DND-41 (cell line): ENCODE measurements around the gene GRK1.

Source experiments
- ATAC-seq: fragments of 200-7000 bp; cut with Tn5 transposase; 3 replicates; pipeline ENCODE4 v1.9.1; 2021; ENCODE audit warnings: low read depth; ENCODE audit not compliant: insufficient read depth
- DNase-seq: peaks from one replicate; pipeline ENCODE4 v3.0.0-alpha.2; 2020
- H2AFZ ChIP-seq: 2 replicates; pipeline ENCODE4 v1.6.0; 2012; ENCODE audit warnings: low read depth, low read length
- H3K27ac ChIP-seq: 2 replicates; pipeline ENCODE4 v1.5.1; 2012; ENCODE audit warnings: low read length, inconsistent platforms
- H3K27me3 ChIP-seq: fragments of 200-600 bp; sonication (generic); 2 replicates; pipeline ENCODE4 v1.6.0; 2012; ENCODE audit warnings: low read length, mild to moderate bottlenecking, inconsistent platforms; ENCODE audit not compliant: insufficient read depth, poor library complexity
- H3K36me3 ChIP-seq: 2 replicates; pipeline ENCODE4 v1.5.1; 2012; ENCODE audit warnings: low read length, inconsistent platforms; ENCODE audit not compliant: insufficient read depth
- H3K4me1 ChIP-seq: 2 replicates; pipeline ENCODE4 v1.5.1; 2012; ENCODE audit warnings: mild to moderate bottlenecking, low read length; ENCODE audit not compliant: insufficient read depth
- H3K4me2 ChIP-seq: 2 replicates; pipeline ENCODE4 v1.6.0; 2012; ENCODE audit warnings: mild to moderate bottlenecking, moderate library complexity, low read length, inconsistent platforms; ENCODE audit not compliant: insufficient read depth
- H3K4me3 ChIP-seq, 2 experiments: fragments of 200-600 bp in 1 of 2; shearing (Covaris generic) in 1 of 2; 2 replicates each; pipeline ENCODE4 v1.5.1; 2012 to 2016; ENCODE audit warnings: inconsistent platforms in 2 of 2, low read length in 2 of 2, mild to moderate bottlenecking in 2 of 2, low read depth in 1 of 2, moderate library complexity in 1 of 2
- H3K79me2 ChIP-seq: 2 replicates; pipeline ENCODE4 v1.6.0; 2012; ENCODE audit warnings: low read length, inconsistent platforms; ENCODE audit not compliant: insufficient read depth
- H3K9ac ChIP-seq: 2 replicates; pipeline ENCODE4 v1.6.0; 2012; ENCODE audit warnings: low read depth, mild to moderate bottlenecking, inconsistent platforms, low read length, moderate library complexity
- H3K9me3 ChIP-seq: 2 replicates; pipeline ENCODE4 v1.5.1; 2012; ENCODE audit warnings: low read length, moderate library complexity, mild to moderate bottlenecking, inconsistent platforms; ENCODE audit not compliant: insufficient read depth, severe bottlenecking
- H4K20me1 ChIP-seq: 2 replicates; pipeline ENCODE4 v1.6.0; 2012; ENCODE audit warnings: low read length; ENCODE audit not compliant: insufficient read depth
- EZH2 ChIP-seq: IDR thresholded peaks from 3 replicates; pipeline ENCODE4 v1.6.1; 2012; ENCODE audit warnings: borderline replicate concordance, low read depth, mild to moderate bottlenecking, moderate library complexity, low read length, inconsistent platforms; ENCODE audit not compliant: severe bottlenecking
- TF ChIP-seq, protein P1 (sequence below): IDR thresholded peaks from 2 replicates; pipeline ENCODE4 v1.5.1; 2012; ENCODE audit warnings: borderline replicate concordance, low read length, moderate library complexity, mild to moderate bottlenecking; ENCODE audit not compliant: poor library complexity, severe bottlenecking; ENCODE audit errors: extremely low read depth

Gene GRK1

DNA sequence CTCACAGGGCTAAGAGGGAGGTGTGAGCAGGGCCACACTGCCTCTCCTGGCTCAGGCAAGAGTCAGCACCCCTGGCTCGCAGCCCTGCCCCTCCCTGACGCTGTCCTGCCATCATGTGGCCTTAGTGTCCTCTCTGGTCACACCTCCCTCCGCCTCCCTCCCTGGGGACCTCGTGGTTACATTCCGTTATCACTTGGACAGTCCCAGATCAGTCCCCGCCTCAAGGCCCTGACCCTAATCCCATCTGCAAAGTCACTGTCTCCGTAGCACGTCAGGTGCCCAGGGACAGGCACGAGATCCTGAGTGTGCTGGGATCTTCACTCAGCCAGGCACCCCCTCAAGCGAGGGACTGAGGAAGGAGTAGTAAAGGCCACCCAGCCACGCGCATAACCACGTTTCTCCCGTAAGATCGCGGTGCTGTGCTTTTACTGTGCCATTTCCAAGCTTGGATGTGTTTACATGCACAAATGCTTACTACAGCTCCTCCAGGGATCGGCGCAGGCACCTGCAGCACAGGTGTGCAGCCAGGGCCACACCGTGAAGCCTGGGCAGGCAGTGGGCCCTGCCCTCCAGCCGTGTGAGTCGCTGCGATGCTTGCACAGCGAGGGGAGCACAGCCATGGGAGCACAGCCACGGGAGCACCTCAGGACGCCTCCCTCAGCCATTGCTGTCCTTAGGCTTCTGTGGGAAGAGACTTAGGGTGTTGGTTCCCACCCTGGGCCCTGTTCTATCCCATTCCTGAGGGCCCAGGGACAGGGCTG is 81.3 kb downstream of the GRK1 start:
- peaks cover 10% of the 10 kb centered on the region for H3K9me3 ChIP-seq
- no peak for DNase-seq
- H3K36me3 ChIP-seq = no peaks in the 10 kb centered on the region

DNA sequence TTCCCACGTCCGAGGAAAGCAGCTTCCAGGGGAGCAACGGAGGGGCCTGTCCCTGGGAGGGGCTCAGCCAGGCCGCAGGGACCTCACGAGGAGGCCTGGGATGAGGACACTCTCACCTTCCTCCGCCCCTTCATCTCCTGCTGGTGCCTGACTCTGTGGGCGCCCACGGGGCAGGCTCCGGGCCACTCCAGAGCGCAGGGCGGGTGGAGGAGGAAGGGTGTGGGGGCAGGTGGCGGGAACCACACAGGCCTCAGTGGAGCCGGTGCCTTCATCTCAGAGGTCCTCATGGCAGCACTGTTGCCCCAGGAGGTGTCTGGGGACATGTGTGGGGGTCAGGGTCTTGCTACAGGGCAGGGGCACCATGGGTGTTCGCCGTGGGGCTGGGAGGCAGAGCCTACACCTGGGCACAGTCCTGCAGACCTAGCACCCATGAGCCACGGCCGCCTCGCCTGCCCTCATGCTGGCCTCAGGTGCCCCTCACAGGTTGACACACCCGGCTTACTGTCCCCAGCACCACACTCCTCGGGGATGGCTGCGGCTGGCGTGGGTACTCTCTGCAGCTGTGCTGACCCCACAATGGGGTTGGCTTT is 81.9 kb downstream of the GRK1 start:
- TF ChIP-seq, protein P1, sequence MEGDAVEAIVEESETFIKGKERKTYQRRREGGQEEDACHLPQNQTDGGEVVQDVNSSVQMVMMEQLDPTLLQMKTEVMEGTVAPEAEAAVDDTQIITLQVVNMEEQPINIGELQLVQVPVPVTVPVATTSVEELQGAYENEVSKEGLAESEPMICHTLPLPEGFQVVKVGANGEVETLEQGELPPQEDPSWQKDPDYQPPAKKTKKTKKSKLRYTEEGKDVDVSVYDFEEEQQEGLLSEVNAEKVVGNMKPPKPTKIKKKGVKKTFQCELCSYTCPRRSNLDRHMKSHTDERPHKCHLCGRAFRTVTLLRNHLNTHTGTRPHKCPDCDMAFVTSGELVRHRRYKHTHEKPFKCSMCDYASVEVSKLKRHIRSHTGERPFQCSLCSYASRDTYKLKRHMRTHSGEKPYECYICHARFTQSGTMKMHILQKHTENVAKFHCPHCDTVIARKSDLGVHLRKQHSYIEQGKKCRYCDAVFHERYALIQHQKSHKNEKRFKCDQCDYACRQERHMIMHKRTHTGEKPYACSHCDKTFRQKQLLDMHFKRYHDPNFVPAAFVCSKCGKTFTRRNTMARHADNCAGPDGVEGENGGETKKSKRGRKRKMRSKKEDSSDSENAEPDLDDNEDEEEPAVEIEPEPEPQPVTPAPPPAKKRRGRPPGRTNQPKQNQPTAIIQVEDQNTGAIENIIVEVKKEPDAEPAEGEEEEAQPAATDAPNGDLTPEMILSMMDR = no peak
- TF ChIP-seq EZH2 = no peak
- H3K4me3 ChIP-seq = no peak overlapping the region
- no peaks in the 10 kb centered on the region for H3K27me3 ChIP-seq
- no peak overlapping the region for H3K9ac ChIP-seq
- no peaks in the 10 kb centered on the region for H3K36me3 ChIP-seq
- no peak for DNase-seq
- H3K9me3 ChIP-seq = peaks cover 10% of the 10 kb centered on the region
- H3K27ac ChIP-seq = no peak overlapping the region
- H4K20me1 ChIP-seq = peaks cover 15% of the 10 kb centered on the region
- no peak for ATAC-seq
- no peaks in the 10 kb centered on the region for H3K4me1 ChIP-seq
- no peaks in the 10 kb centered on the region for H3K79me2 ChIP-seq
- H3K4me2 ChIP-seq = no peak overlapping the region
- no peak overlapping the region for H2AFZ ChIP-seq

More for the DNA sequence above, 81.3 kb downstream of the GRK1 start:
- Histone ChIP-seq H3K9ac (no peak overlapping the region), H4K20me1 (peaks cover 22% of the 10 kb centered on the region), H3K27ac (no peak overlapping the region), H3K79me2 (no peaks in the 10 kb centered on the region), H2AFZ (no peak overlapping the region), H3K4me2 (no peak overlapping the region), H3K4me1 (no peaks in the 10 kb centered on the region), H3K27me3 (peaks cover 4% of the 10 kb centered on the region), H3K4me3 (no peak overlapping the region)
- peak; percentile 31; the same call in 1 of the 3 replicates for ATAC-seq
- no peak for TF ChIP-seq EZH2
- TF ChIP-seq, protein P1 = peak; percentile 6

DNA sequence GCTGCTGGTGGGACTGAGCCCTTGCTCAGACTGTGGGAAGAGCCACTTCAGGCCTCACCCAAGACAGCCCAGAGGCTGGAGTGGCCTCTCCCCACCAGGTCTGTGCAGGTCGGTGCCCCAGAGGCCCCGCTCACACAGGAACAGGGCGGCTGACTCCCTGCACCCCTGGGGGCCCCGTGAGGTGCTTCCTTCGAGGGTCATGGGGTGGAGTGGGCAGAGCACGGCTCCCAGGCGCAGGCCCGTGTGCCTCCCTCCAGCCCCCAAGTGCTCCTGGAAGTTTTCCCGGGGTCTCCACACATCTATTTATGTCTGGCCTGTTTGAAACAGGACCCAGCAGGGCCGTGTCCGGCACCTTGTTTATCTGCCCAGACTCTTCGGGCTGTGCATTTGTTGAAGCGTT is 82.5 kb downstream of the GRK1 start:
- H3K27me3 ChIP-seq = no peaks in the 10 kb centered on the region
- H2AFZ ChIP-seq = no peak overlapping the region
- TF ChIP-seq, protein P1 = no peak
- no peak for ATAC-seq
- peaks cover 12% of the 10 kb centered on the region; the same call in 1 of the 2 replicates for H4K20me1 ChIP-seq
- peaks cover 10% of the 10 kb centered on the region for H3K9me3 ChIP-seq
- no peak for DNase-seq
- H3K36me3 ChIP-seq = no peaks in the 10 kb centered on the region
- no peaks in the 10 kb centered on the region for H3K4me1 ChIP-seq
- H3K79me2 ChIP-seq = no peaks in the 10 kb centered on the region
- no peak overlapping the region for H3K27ac ChIP-seq
- no peak overlapping the region for H3K9ac ChIP-seq
- no peak overlapping the region for H3K4me2 ChIP-seq
- H3K4me3 ChIP-seq = no peak overlapping the region
